T-cell (primary cell): Measurements from ENCODE around the gene SLC22A23. TPM values are rescaled to one million over a fixed set of nuclear protein-coding genes. Genes with fewer than 3 reads are reported as not detected.
"Not testable (repeated sequence)": the region's sequence is repeated elsewhere in the genome, so short reads cannot be mapped to it uniquely, and the experiment has no call there.

Experiments
- ATAC-seq, 4 experiments: fragments of 200-7000 bp in 3 of 4; fragments of 150-1000 bp in 1 of 4; cut with Tn5 transposase; replicated peaks in 1 of 4; 1 replicate in 3 of 4; 2 replicates in 1 of 4; pipeline ENCODE4 v1.10.0; 2021; ENCODE audit warnings: moderate library complexity in 3 of 4, mild to moderate bottlenecking in 2 of 4, moderate number of reproducible peaks in 1 of 4
- CTCF ChIA-PET, 2 donors: fragments of 300-600 bp; sonication (Branson Sonifier 250); formaldehyde crosslinking; loops; one replicate each; lab custom pipeline; 2022; ENCODE audit warnings: antibody characterized with exemption in 2 of 2; lab: Charles Lee
- POLR2A ChIA-PET, 2 donors: fragments of 300-600 bp; sonication (Branson Sonifier 250); formaldehyde crosslinking; loops; one replicate each; lab custom pipeline; 2022; ENCODE audit warnings: antibody characterized with exemption in 2 of 2; lab: Charles Lee
- DNase-seq, 35 experiments: peaks; one replicate each; pipeline versions ENCODE4 v3.0.0 to v3.0.0-alpha.2; 2013 to 2023
- H3K27ac ChIP-seq: one replicate; pipeline ENCODE4 v1.5.1; 2013; ENCODE audit warnings: low read length
- H3K27me3 ChIP-seq, 2 experiments: replicated peaks in 1 of 2; 1 replicate in 1 of 2; 2 replicates in 1 of 2; pipeline versions ENCODE4 v1.6.1 to v1.7.0; 2013; ENCODE audit warnings: low read length in 1 of 2, mixed read lengths in 1 of 2; ENCODE audit not compliant: control insufficient read depth in 2 of 2, insufficient read depth in 2 of 2; ENCODE audit errors: extremely low read depth in 1 of 2
- H3K36me3 ChIP-seq, 2 donors: 1 replicate in 1 of 2; 2 replicates in 1 of 2; pipeline versions ENCODE4 v1.6.1 to v1.7.0; 2013; ENCODE audit warnings: low read length in 1 of 2; ENCODE audit not compliant: control insufficient read depth in 2 of 2, insufficient read depth in 1 of 2; ENCODE audit errors: extremely low read depth in 1 of 2
- H3K4me1 ChIP-seq, 2 experiments: 1 replicate in 1 of 2; 2 replicates in 1 of 2; pipeline versions ENCODE4 v1.6.1 to v1.7.0; 2013; ENCODE audit warnings: low read length in 2 of 2, mixed read lengths in 1 of 2; ENCODE audit not compliant: insufficient read depth in 2 of 2, control insufficient read depth in 1 of 2; ENCODE audit errors: extremely low read depth in 1 of 2
- H3K4me3 ChIP-seq, 2 donors: 1 replicate in 1 of 2; 2 replicates in 1 of 2; pipeline versions ENCODE4 v1.5.1 to v1.7.0; 2013; ENCODE audit warnings: mild to moderate bottlenecking in 2 of 2, low read length in 1 of 2, moderate library complexity in 1 of 2; ENCODE audit not compliant: control insufficient read depth in 1 of 2; ENCODE audit errors: extremely low read depth in 1 of 2
- H3K9me3 ChIP-seq: 2 replicates; pipeline ENCODE4 v1.7.0; 2013
- H3K27ac Mint-ChIP-seq, 2 donors: one replicate each; pipeline ENCODE4 v1.8.0; 2020 to 2021; ENCODE audit warnings: mild to moderate bottlenecking in 2 of 2, mixed read lengths in 2 of 2
- H3K27me3 Mint-ChIP-seq, 2 donors: one replicate each; pipeline ENCODE4 v1.8.0; 2021 to 2022; ENCODE audit warnings: mixed read lengths in 2 of 2
- H3K36me3 Mint-ChIP-seq: one replicate; pipeline ENCODE4 v1.8.0; 2021; ENCODE audit warnings: mixed read lengths
- H3K4me1 Mint-ChIP-seq, 3 donors: one replicate each; pipeline ENCODE4 v1.8.0; 2020 to 2022; ENCODE audit warnings: mixed read lengths in 3 of 3, mild to moderate bottlenecking in 1 of 3
- H3K4me3 Mint-ChIP-seq, 3 donors: one replicate each; pipeline ENCODE4 v1.8.0; 2020 to 2022; ENCODE audit warnings: mild to moderate bottlenecking in 3 of 3, mixed read lengths in 3 of 3, moderate library complexity in 3 of 3
- H3K9me3 Mint-ChIP-seq, 3 donors: one replicate each; pipeline ENCODE4 v1.8.0; 2020 to 2022; ENCODE audit warnings: mixed read lengths in 3 of 3
- WGBS: methylation state at CpG from one replicate; pipeline ENCODE4 v1.1.5; 2013; ENCODE audit warnings: missing lambda C conversion rate; ENCODE audit not compliant: insufficient coverage; 5-methylcytosine and 5-hydroxymethylcytosine counted together
- total RNA-seq, 35 experiments: library from RNA in 6 of 35; stranded (reverse) in 6 of 35; fragments of 120-200 nt in 1 of 35; gene quantifications; one replicate each; pipeline versions ENCODE4 v1.2.1 to v1.2.4 and lab custom pipeline; 2013 to 2026

SLC22A23 gene
- total RNA-seq, 5 donors from 2014 or later (not counting 1 experiment from before 2014, with no cell fraction given): 6.2 to 14.8 (median 12.1) TPM

DNA sequence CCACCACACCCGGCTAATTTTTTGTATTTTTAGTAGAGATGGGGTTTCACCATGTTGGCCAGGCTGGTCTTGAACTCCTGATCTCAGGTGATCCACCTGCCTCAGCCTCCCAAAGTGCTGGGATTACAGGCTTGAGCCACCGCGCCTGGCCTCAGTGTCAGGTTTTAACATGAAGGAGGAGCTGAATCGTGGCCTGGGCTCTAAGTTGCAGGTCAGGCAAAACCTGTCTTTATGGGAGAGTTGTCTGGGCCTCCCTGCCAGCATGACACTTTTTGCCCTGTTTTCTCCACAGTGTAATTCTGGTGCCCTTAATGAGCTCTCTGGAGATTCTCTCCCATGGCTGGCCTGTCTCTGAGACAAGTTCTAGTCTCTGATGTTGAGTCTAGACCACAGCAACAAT is 78.0 kb downstream of the SLC22A23 start:
- H3K36me3 Mint-ChIP-seq, POLR2A ChIA-PET, H3K4me3 ChIP-seq, H3K36me3 ChIP-seq, DNase-seq, H3K9me3 Mint-ChIP-seq, H3K9me3 ChIP-seq, ATAC-seq, H3K27ac Mint-ChIP-seq, H3K27me3 Mint-ChIP-seq, H3K27ac ChIP-seq: not testable (repeated sequence)
- Mint-ChIP-seq H3K4me3 (peak overlapping the region in 1 of 3 donors; percentile 33), H3K4me1 (peaks cover 13 to 36% (median 31%) of the 10 kb centered on the region in 3 donors)
- CTCF ChIA-PET: interaction anchor here in 1 of 2 donors (0.7 kb wide), 1 partner anchor 832 kb away, joined by 6 read pairs; no protein-coding TSS in a partner anchor
- H3K4me1 ChIP-seq: peaks cover 4 to 20% of the 10 kb centered on the region in 2 experiments
- H3K27me3 ChIP-seq: peaks cover 0 to 17% of the 10 kb centered on the region in 2 experiments
- WGBS: no CpG with 5 or more reads among the region's 4 CpGs

DNA sequence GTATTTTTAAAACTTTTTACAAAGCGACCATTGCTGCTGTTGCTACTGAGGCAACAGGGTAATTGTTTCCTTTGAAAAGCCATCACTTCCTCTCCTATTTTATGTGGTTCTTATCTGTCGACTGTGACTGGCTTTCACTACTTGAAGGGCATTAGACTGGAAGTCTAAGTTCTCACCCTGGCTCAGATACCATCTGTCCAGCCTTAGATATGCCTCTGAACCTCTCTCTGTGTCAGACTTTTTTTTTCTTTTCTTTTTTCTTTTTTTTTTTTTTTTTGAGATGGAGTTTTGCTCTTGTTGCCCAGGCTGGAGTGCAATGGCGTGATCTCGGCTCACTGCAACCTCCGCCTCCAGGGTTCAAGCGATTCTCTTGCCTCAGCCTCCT is 78.5 kb downstream of the SLC22A23 start:
- H3K9me3 Mint-ChIP-seq, H3K4me3 ChIP-seq, H3K36me3 ChIP-seq, H3K9me3 ChIP-seq, H3K27ac ChIP-seq, H3K27me3 Mint-ChIP-seq, H3K27ac Mint-ChIP-seq, H3K36me3 Mint-ChIP-seq: not testable (repeated sequence)
- Mint-ChIP-seq H3K4me3 (peak overlapping the region in 1 of 3 donors; percentile 33), H3K4me1 (peaks cover 13 to 37% (median 31%) of the 10 kb centered on the region in 3 donors)
- no CpG with 5 or more reads among the region's 6 CpGs for WGBS
- peaks cover 0 to 13% of the 10 kb centered on the region in 2 experiments for H3K27me3 ChIP-seq
- ATAC-seq (peak; percentile 72 to 94 (median 82)), DNase-seq (peak in 1 of 35 experiments; percentile 52)
- ChIA-PET CTCF (interaction anchor here in 1 of 2 donors (0.7 kb wide), 1 partner anchor 832 kb away, joined by 6 read pairs; no protein-coding TSS in a partner anchor), POLR2A (interaction anchor here in 1 of 2 donors (0.5 kb wide), 1 partner anchor 42 kb away, joined by 6 read pairs; no protein-coding TSS in a partner anchor)
- H3K4me1 ChIP-seq: peaks cover 4 to 20% of the 10 kb centered on the region in 2 experiments

DNA sequence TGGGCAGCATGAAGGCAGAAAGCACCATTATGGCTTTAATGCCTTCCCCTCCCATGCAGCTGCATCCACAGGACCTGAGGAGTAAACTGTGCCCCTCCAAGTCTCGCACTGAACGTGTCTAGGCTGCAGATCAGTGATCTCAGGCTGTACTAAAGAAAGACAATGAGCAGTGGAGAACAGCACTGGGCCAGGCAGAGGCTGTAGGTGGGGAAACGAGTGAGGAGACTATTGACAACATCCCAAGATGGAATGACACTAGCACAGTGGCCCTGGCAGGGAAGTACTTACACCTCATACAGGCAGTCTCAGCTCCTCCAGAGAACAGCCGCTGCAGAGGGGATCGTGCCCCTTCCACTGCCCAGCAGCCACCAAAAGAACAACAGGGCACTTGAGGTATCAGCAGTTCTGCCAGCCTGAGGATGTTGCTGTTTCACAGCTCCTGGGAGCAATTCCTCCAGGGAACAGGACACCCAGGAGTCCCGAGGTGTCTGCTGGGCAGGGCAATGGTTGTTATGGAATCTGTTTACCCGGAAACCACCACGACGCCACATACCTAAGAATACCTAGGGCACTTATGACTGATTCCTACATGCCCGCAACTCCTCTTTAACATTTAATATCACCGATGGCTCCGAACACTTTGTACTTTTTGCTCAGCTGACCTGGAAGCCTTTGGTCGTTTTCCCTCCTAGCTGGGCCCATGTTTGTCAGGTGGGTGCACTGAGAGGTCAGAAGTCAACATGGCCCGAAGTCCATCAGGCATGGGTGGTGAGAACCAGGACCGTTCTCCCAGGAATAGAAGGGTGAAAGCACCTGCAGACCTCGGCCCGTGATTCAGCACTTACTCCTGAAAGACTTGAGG is 79.1 kb downstream of the SLC22A23 start:
- H3K27me3 Mint-ChIP-seq: peaks cover 0 to 3% of the 10 kb centered on the region in 2 donors
- H3K4me3 Mint-ChIP-seq: peak overlapping the region in 1 of 3 donors; percentile 33
- 77% methylated on average over 10 of the region's 17 CpGs for WGBS
- H3K36me3 ChIP-seq: no peaks in the 10 kb centered on the region
- H3K9me3 Mint-ChIP-seq: no peaks in the 10 kb centered on the region
- ChIA-PET CTCF (no interaction called here), POLR2A (interaction anchor here in 1 of 2 donors (0.5 kb wide), 1 partner anchor 41 kb away, joined by 6 read pairs; no protein-coding TSS in a partner anchor)
- H3K27me3 ChIP-seq: peaks cover 0 to 13% of the 10 kb centered on the region in 2 experiments
- peaks cover 4 to 20% of the 10 kb centered on the region in 2 experiments for H3K4me1 ChIP-seq
- DNase-seq (no peak), ATAC-seq (no peak)
- H3K4me3 ChIP-seq: no peak overlapping the region
- no peaks in the 10 kb centered on the region for H3K36me3 Mint-ChIP-seq
- H3K27ac Mint-ChIP-seq: peak overlapping the region in 1 of 2 donors; percentile 28
- no peaks in the 10 kb centered on the region for H3K9me3 ChIP-seq
- peaks cover 13 to 43% (median 35%) of the 10 kb centered on the region in 3 donors for H3K4me1 Mint-ChIP-seq
- no peak overlapping the region for H3K27ac ChIP-seq

DNA sequence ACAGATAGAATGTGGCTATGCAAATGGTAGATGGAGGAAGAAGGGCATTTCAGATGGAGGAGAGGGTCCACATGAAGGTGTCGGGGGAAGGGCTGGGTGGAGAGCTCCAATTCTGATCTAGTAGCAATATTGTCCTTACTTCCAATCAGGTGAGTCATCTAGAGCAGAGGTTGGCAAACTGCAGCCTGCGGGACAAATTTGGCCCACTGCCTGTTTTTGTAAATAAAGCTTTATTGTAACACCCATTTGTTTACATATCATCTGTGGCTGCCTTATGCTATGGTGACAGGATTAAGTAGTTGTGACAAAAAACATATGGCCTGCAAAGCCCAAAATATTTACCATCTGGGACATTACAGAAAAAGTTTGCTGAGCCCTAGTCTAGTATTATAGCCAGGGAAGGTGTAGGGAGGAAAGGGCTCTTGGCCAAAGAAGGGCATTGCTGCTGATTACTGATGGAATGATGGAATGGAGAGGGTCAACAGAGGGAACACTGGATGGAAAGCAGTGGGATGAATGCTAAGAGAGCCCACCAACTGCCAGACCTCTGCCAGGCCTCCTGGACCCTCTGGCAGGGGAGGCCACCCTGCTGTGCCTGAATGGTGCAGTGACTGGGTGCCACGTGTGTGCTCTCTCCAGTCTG is 79.8 kb downstream of the SLC22A23 start:
- no peaks in the 10 kb centered on the region for H3K36me3 ChIP-seq
- H3K4me1 ChIP-seq: peaks cover 4 to 23% of the 10 kb centered on the region in 2 experiments
- no peaks in the 10 kb centered on the region for H3K9me3 ChIP-seq
- H3K27me3 ChIP-seq: peaks cover 0 to 13% of the 10 kb centered on the region in 2 experiments
- Mint-ChIP-seq H3K4me3 (peak overlapping the region in 1 of 3 donors; percentile 33), H3K36me3 (no peaks in the 10 kb centered on the region), H3K4me1 (peaks cover 13 to 49% (median 41%) of the 10 kb centered on the region in 3 donors), H3K27me3 (peaks cover 0 to 3% of the 10 kb centered on the region in 2 donors), H3K27ac (no peak overlapping the region), H3K9me3 (no peaks in the 10 kb centered on the region)
- DNase-seq (no peak), ATAC-seq (no peak)
- 87% methylated on average over 2 of the region's 3 CpGs for WGBS
- POLR2A ChIA-PET: no interaction called here
- no peak overlapping the region for H3K4me3 ChIP-seq
- no peak overlapping the region for H3K27ac ChIP-seq
- CTCF ChIA-PET: no interaction called here

DNA sequence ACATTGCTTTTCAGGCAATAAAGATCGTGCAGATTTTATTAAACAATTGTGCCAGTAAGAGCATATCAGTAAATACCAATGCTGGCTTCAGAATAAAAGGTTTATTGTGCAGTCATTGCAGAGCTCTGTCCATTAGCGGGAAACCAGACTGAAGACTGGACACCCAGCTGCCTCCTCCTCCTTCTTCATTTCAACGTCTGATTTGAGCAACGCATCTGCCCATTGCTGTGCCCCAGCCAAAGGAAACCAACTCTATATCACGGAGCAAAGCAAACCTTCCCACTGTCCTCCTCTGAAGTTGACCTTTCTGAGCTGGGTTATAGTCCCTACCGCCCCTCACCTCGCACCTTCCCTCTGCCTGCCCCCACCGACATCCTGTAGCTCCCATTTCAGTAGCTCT is 80.8 kb downstream of the SLC22A23 start:
- H3K27me3 Mint-ChIP-seq: peaks cover 0 to 3% of the 10 kb centered on the region in 2 donors
- CTCF ChIA-PET: no interaction called here
- H3K4me3 ChIP-seq: no peak overlapping the region
- H3K4me1 ChIP-seq: peaks cover 7 to 30% of the 10 kb centered on the region in 2 experiments
- ATAC-seq (no peak), DNase-seq (no peak)
- H3K27ac ChIP-seq: no peak overlapping the region
- peaks cover 22 to 59% (median 50%) of the 10 kb centered on the region in 3 donors for H3K4me1 Mint-ChIP-seq
- no peak overlapping the region for H3K4me3 Mint-ChIP-seq
- H3K9me3 Mint-ChIP-seq: no peaks in the 10 kb centered on the region
- POLR2A ChIA-PET: no interaction called here
- no peaks in the 10 kb centered on the region for H3K36me3 ChIP-seq
- no peaks in the 10 kb centered on the region for H3K9me3 ChIP-seq
- H3K36me3 Mint-ChIP-seq: no peaks in the 10 kb centered on the region
- H3K27ac Mint-ChIP-seq: no peak overlapping the region
- peaks cover 0 to 12% of the 10 kb centered on the region in 2 experiments for H3K27me3 ChIP-seq
- 72% methylated on average over 7 of the region's 8 CpGs for WGBS

DNA sequence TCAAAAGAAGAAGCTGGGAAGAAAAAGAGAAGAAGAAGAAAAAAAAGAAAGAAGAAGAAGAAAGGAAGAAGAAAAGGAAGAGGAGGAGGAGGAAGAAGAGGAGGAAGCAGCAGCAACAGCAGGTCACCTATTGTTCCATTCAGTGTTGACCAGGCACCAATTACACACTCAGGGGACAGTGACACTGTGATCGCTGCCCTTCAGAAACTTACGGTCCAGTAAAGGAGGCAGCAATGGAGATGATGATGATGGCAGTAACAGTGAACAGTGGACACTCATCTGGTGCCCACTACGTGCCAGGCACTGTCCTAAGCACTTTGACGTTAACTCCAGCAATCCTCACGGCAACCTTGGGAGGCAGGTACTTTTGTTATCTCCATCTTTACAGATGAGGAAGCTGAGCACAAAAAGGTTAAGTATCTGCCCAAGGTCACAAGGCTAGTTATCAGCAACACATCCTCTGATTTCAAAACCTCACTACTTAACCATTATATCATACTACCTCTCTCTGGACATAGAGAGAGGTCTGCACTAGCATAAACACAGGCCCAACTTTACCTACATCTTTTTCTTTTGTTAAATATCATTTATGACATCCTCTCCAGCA is 83.2 kb downstream of the SLC22A23 start:
- Mint-ChIP-seq H3K9me3 (no peaks in the 10 kb centered on the region), H3K4me3 (no peak overlapping the region), H3K36me3 (no peaks in the 10 kb centered on the region), H3K4me1 (peaks cover 28 to 60% (median 53%) of the 10 kb centered on the region in 3 donors), H3K27ac (no peak overlapping the region), H3K27me3 (peaks cover 0 to 1% of the 10 kb centered on the region in 2 donors)
- no peak overlapping the region for H3K4me3 ChIP-seq
- ATAC-seq (no peak), DNase-seq (no peak)
- ChIA-PET POLR2A (no interaction called here), CTCF (no interaction called here)
- H3K9me3 ChIP-seq: no peaks in the 10 kb centered on the region
- peaks cover 13 to 34% of the 10 kb centered on the region in 2 experiments for H3K4me1 ChIP-seq
- peaks cover 0 to 7% of the 10 kb centered on the region in 2 experiments for H3K27me3 ChIP-seq
- no peaks in the 10 kb centered on the region for H3K36me3 ChIP-seq
- 92% methylated on average over 5 of the region's 5 CpGs for WGBS
- H3K27ac ChIP-seq: no peak overlapping the region
